Measurements from ENCODE around the gene GPRC5D. TPM values are rescaled to one million over a fixed set of nuclear protein-coding genes. Genes with fewer than 3 reads are reported as not detected.

Gene GPRC5D
- total RNA-seq, 2 donors from 2014 or later, result not detected

- Mint-ChIP-seq H3K4me1 (ENCODE audit: low read depth in 2 of 2) (peaks cover 14 to 16% of the 10 kb centered on the region in 2 donors), H3K36me3 (no peaks in the 10 kb centered on the region), H3K27ac (no peak overlapping the region), H3K9me3 (no peaks in the 10 kb centered on the region), H3K27me3 (peaks cover 21 to 35% of the 10 kb centered on the region in 2 donors), H3K4me3 (no peak overlapping the region)
- no peak for ATAC-seq
- DNase-seq (ENCODE audit: low spot score), result no peak
Observed at GRCh38 chr12:12902036-12902435, 49.9 kb downstream of the GPRC5D start.

DNA sequence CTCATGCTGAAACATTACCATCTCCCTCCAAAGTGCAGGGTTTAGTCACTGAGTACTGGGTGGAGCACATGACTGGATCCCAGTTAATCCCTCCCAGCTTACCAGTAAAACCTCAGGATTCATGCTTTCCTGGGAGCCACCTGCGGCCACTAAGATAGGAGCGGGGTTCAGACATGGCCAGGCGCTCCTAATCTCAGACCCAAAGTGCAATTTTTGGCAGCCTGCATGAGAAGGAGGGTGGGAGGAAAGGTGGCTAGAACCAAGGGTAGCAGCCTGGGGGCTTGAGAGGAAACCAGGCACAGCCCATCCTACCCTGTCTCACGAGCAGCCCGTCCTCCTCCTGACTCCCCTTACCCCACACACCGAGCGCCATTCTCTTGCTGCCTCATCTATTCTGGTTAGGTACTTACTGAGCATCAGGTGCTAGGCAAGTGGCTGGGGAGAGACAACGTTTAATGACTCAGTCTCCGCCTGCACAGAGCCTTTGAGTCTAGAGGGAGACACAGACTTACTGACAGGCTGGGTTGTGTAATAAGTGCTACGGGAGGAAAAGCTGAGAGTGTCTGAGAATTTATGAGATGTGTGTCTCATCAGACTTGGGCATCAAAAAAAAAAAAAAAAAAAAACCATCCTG is 50.7 kb downstream of the GPRC5D start:
- Mint-ChIP-seq H3K9me3 (no peaks in the 10 kb centered on the region), H3K27ac (no peak overlapping the region), H3K4me3 (no peak overlapping the region), H3K4me1 (ENCODE audit: low read depth in 2 of 2) (peaks cover 14 to 16% of the 10 kb centered on the region in 2 donors), H3K36me3 (no peaks in the 10 kb centered on the region), H3K27me3 (peaks cover 26 to 40% of the 10 kb centered on the region in 2 donors)
- DNase-seq (ENCODE audit: low spot score) (no peak), ATAC-seq (no peak)

- H3K27ac Mint-ChIP-seq, result no peak overlapping the region
- H3K9me3 Mint-ChIP-seq, result no peaks in the 10 kb centered on the region
- H3K4me3 Mint-ChIP-seq, result no peak overlapping the region
- no peak for ATAC-seq
- no peaks in the 10 kb centered on the region for H3K36me3 Mint-ChIP-seq
- peaks cover 23 to 37% of the 10 kb centered on the region in 2 donors for H3K27me3 Mint-ChIP-seq
- peaks cover 14 to 16% of the 10 kb centered on the region in 2 donors for H3K4me1 Mint-ChIP-seq (ENCODE audit: low read depth in 2 of 2)
- DNase-seq (ENCODE audit: low spot score), result no peak
Observed at GRCh38 chr12:12900786-12901157, 51.2 kb downstream of the GPRC5D start.

GRCh38 chr12:12899530-12900380 is 52.2 kb downstream of the GPRC5D start:
- ATAC-seq (peak; percentile 91), DNase-seq (ENCODE audit: low spot score) (no peak)
- Mint-ChIP-seq H3K27me3 (peaks cover 20 to 39% of the 10 kb centered on the region in 2 donors), H3K4me1 (ENCODE audit: low read depth in 2 of 2) (peaks cover 14 to 16% of the 10 kb centered on the region in 2 donors), H3K36me3 (no peaks in the 10 kb centered on the region), H3K9me3 (no peaks in the 10 kb centered on the region), H3K4me3 (peak overlapping the region; percentile 17), H3K27ac (peak overlapping the region; percentile 32 to 55)

- peak overlapping the region; percentile 17 for H3K4me3 Mint-ChIP-seq
- H3K27me3 Mint-ChIP-seq, result peaks cover 15 to 34% of the 10 kb centered on the region in 2 donors
- DNase-seq (ENCODE audit: low spot score) (no peak), ATAC-seq (no peak)
- peak overlapping the region; percentile 32 to 55 for H3K27ac Mint-ChIP-seq
- H3K9me3 Mint-ChIP-seq, result no peaks in the 10 kb centered on the region
- peaks cover 14 to 16% of the 10 kb centered on the region in 2 donors for H3K4me1 Mint-ChIP-seq (ENCODE audit: low read depth in 2 of 2)
- H3K36me3 Mint-ChIP-seq, result no peaks in the 10 kb centered on the region
Observed at GRCh38 chr12:12898911-12899511, 53.0 kb downstream of the GPRC5D start.

- Mint-ChIP-seq H3K36me3 (no peaks in the 10 kb centered on the region), H3K4me3 (no peak overlapping the region), H3K27ac (no peak overlapping the region), H3K9me3 (no peaks in the 10 kb centered on the region), H3K4me1 (ENCODE audit: low read depth in 2 of 2) (peaks cover 14 to 16% of the 10 kb centered on the region in 2 donors), H3K27me3 (peaks cover 15 to 36% of the 10 kb centered on the region in 2 donors)
- no peak for DNase-seq (ENCODE audit: low spot score)
- ATAC-seq, result no peak
Observed at GRCh38 chr12:12898136-12898717, 53.7 kb downstream of the GPRC5D start.

GRCh38 chr12:12897302-12897701 is 54.7 kb downstream of the GPRC5D start:
- Mint-ChIP-seq H3K9me3 (no peaks in the 10 kb centered on the region), H3K27me3 (peaks cover 21 to 44% of the 10 kb centered on the region in 2 donors), H3K36me3 (no peaks in the 10 kb centered on the region), H3K4me1 (ENCODE audit: low read depth in 2 of 2) (peaks cover 14 to 16% of the 10 kb centered on the region in 2 donors), H3K27ac (no peak overlapping the region), H3K4me3 (no peak overlapping the region)
- DNase-seq (ENCODE audit: low spot score) (no peak), ATAC-seq (no peak)

DNA sequence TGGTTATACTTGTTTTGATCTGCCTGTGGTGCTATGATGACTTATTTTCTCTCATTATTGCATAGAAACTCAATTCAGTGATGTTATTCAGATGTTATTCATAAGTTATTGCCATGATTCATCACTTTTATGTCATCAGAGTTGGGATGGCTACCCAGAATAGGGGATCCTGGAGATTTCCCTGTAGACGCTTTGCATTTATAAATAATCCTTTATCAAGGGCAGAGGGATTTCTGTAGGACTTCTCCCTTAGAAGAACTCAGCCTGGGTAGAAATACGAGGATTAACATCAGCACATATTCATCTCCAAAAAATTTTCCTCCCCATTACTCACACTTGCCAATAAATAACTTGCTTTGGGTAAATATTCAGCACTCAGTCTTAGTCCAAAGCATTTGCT is 55.7 kb downstream of the GPRC5D start:
- Mint-ChIP-seq H3K27ac (no peak overlapping the region), H3K4me1 (ENCODE audit: low read depth in 2 of 2) (peaks cover 11% of the 10 kb centered on the region in 2 donors), H3K36me3 (no peaks in the 10 kb centered on the region), H3K9me3 (no peaks in the 10 kb centered on the region), H3K4me3 (no peak overlapping the region), H3K27me3 (peaks cover 24 to 44% of the 10 kb centered on the region in 2 donors)
- ATAC-seq (no peak), DNase-seq (ENCODE audit: low spot score) (no peak)

GRCh38 chr12:12893438-12893837 is 58.5 kb downstream of the GPRC5D start:
- Mint-ChIP-seq H3K4me3 (no peak overlapping the region), H3K4me1 (ENCODE audit: low read depth in 2 of 2) (peaks cover 4 to 5% of the 10 kb centered on the region in 2 donors), H3K27me3 (peaks cover 41 to 62% of the 10 kb centered on the region in 2 donors), H3K27ac (no peak overlapping the region), H3K36me3 (no peaks in the 10 kb centered on the region), H3K9me3 (no peaks in the 10 kb centered on the region)
- DNase-seq (ENCODE audit: low spot score), result no peak
- no peak for ATAC-seq

DNA sequence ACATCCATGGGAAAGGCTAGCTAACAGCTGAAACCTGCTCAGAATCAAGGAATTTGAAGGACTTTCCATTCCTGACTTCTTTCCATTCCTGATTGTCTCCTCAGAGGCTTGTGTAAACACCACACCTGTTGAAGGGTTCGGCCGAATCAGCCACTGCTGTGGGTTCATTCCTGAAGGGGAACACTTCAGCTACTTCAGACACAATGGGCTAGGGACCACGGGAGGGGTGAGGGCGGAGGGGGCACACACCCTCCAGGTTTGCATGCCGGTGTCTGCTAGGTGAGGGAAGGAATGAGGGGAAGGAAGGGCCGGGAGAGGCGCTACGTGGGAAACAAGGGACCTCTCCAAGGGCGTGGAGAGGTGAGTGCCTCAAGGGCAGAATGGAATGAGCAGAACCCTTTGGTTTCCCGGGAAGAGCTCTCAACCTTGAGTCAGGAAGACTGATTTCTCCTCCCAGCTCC is 59.3 kb downstream of the GPRC5D start:
- H3K27ac Mint-ChIP-seq, result no peak overlapping the region
- H3K9me3 Mint-ChIP-seq, result no peaks in the 10 kb centered on the region
- H3K4me1 Mint-ChIP-seq (ENCODE audit: low read depth in 2 of 2), result peaks cover 4 to 5% of the 10 kb centered on the region in 2 donors
- ATAC-seq, result no peak
- DNase-seq (ENCODE audit: low spot score), result no peak
- no peaks in the 10 kb centered on the region for H3K36me3 Mint-ChIP-seq
- peaks cover 46 to 69% of the 10 kb centered on the region in 2 donors for H3K27me3 Mint-ChIP-seq
- no peak overlapping the region for H3K4me3 Mint-ChIP-seq

- DNase-seq (ENCODE audit: low spot score) (no peak), ATAC-seq (no peak)
- H3K36me3 Mint-ChIP-seq, result no peaks in the 10 kb centered on the region
- peaks cover 0 to 5% of the 10 kb centered on the region in 2 donors for H3K4me1 Mint-ChIP-seq (ENCODE audit: low read depth in 2 of 2)
- peaks cover 47 to 68% of the 10 kb centered on the region in 2 donors for H3K27me3 Mint-ChIP-seq
- H3K9me3 Mint-ChIP-seq, result no peaks in the 10 kb centered on the region
- no peak overlapping the region for H3K27ac Mint-ChIP-seq
- no peak overlapping the region for H3K4me3 Mint-ChIP-seq
Observed at GRCh38 chr12:12891881-12892355, 60.1 kb downstream of the GPRC5D start.

DNA sequence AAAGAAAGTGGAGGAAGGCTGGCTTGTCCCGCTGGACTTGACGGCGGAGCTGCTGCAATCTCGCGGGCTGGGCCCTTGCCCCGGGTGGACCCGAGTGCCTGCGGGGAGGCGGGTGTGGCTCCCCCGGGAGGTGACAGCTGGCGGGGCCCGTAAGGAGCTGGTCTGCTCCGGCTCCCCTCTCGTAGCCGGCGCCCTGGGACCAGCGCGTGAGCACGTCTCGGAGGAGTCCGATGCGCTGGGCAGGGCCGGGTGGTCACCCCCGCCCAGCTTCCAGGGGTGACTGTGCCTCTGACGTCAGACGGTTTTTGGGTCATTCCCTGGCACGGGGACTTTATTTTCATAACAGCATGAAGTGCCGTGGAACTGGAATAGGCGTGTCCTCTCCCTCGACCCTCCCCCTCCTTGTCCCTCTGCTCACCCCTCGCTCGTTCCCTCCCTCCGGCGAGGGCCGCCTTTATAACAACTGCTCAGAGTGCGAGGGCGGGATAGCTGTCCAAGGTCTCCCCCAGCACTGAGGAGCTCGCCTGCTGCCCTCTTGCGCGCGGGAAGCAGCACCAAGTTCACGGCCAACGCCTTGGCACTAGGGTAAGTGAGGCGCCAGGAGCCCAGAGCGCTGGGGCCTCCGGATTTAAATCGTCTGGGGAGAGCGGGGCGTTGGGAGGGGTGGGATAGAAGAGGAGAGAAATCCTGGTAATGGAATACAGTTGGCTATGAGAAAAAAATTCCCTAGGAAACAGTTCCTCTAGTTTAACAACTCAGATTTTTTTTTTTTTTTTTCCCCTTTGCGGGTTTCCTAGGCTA is 60.7 kb downstream of the GPRC5D start, which contains the start of gene GPRC5A:
Gene GPRC5A, plus strand, starts transcription at position 483 of the 801 bp plus-strand sequence. CDS start 16,688 bp downstream, outside the sequence.
- H3K27ac Mint-ChIP-seq, result no peak within 1 kb of the TSS
- peaks cover 43 to 62% of the 10 kb centered on the region in 2 donors for H3K27me3 Mint-ChIP-seq
- peak within 1 kb of the TSS; percentile 49 for H3K4me3 Mint-ChIP-seq
- DNase-seq (ENCODE audit: low spot score) (peak; percentile 66), ATAC-seq (peak; percentile 57 to 64)
- no peaks in the 10 kb centered on the region for H3K36me3 Mint-ChIP-seq
- no peaks in the 10 kb centered on the region for H3K9me3 Mint-ChIP-seq
- H3K4me1 Mint-ChIP-seq (ENCODE audit: low read depth in 2 of 2), result peaks cover 0 to 5% of the 10 kb centered on the region in 2 donors

Data from natural killer cell treated with Interleukin-12 subunit alpha and Interleukin-12 subunit beta and Interleukin-15 and Interleukin-18, amount 100 ng/mL, for 72 hours (primary cell).